ENCODE data around the gene ZDHHC12. TPM values are rescaled to one million over a fixed set of nuclear protein-coding genes. Genes with fewer than 3 reads are reported as not detected.

The ZDHHC12 gene
- total RNA-seq, 1 experiment from 2014 or later, result 57.6 TPM

- Histone ChIP-seq H3K36me3 (ENCODE audit: control insufficient read depth in 1 of 2, insufficient read depth in 2 of 2, low read length in 2 of 2) (no peaks in the 10 kb centered on the region), H3K27me3 (ENCODE audit: insufficient read depth, low read length) (no peaks in the 10 kb centered on the region), H4K20me1 (ENCODE audit: insufficient read depth) (no peaks in the 10 kb centered on the region), H2AFZ (ENCODE audit: low read depth, low read length, poor library complexity, severe bottlenecking) (no peak overlapping the region), H3K9me3 (ENCODE audit: control insufficient read depth in 1 of 2, insufficient read depth in 1 of 2, low read depth in 1 of 2, low read length in 2 of 2) (no peaks in the 10 kb centered on the region), H3K9ac (ENCODE audit: low read length) (peak overlapping the region; percentile 88), H3K4me2 (ENCODE audit: low read length) (peak overlapping the region; percentile 97), H3K4me3 (replicated peaks in 1 of 2; ENCODE audit: low read depth in 1 of 2, low read length in 2 of 2) (peak overlapping the region; percentile 94 to 96), H3K79me2 (ENCODE audit: insufficient read depth, low read length) (no peaks in the 10 kb centered on the region), H3K27ac (ENCODE audit: low read depth, low read length) (peak overlapping the region; percentile 90; the same call in 1 of the 2 replicates), H3K9me2 (ENCODE audit: insufficient read depth) (no peaks in the 10 kb centered on the region), H3K4me1 (ENCODE audit: control insufficient read depth in 1 of 2, insufficient read depth in 2 of 2, low read length in 2 of 2) (peaks cover 11 to 23% of the 10 kb centered on the region in 2 experiments; a peak in 3 of 4 replicates)
- intact Hi-C loops (cut with micrococcal nuclease), result loop anchor here (1.0 kb wide), 1 partner anchor 17 kb away; the partner anchor contains the start of gene TBC1D13
- no peak for TF ChIP-seq EZH2phosphoT487 (IDR thresholded peaks at IDR 0.05; ENCODE audit: borderline replicate concordance)
- no peak for TF ChIP-seq TCF7L2 (IDR thresholded peaks at IDR 0.05; ENCODE audit: borderline replicate concordance, extremely low read depth, insufficient read depth, insufficient read length)
- TF ChIP-seq POLR2A (IDR thresholded peaks at IDR 0.05; ENCODE audit: borderline replicate concordance, extremely low read depth, insufficient read depth, insufficient read length), result no peak
- no peak for TF ChIP-seq CTCF (IDR thresholded peaks at IDR 0.05 in 2 of 3, conservative IDR thresholded peaks at IDR 0.05 in 1 of 3; ENCODE audit: borderline replicate concordance in 1 of 3, insufficient read depth in 1 of 3, low read depth in 2 of 3, low read length in 2 of 3)
- BruUV-seq (replicated peaks), result TSS peak; percentile 64
- RAD21 ChIA-PET (ENCODE audit: low non-redundant PET in 1 of 2, low total read pairs in 2 of 2, uncharacterized antibody in 2 of 2, unreplicated experiment in 2 of 2), result no interaction called here
- ATAC-seq (no peak), DNase-seq (ENCODE audit: low read depth, low spot score) (no peak)
- CTCF ChIA-PET, result no interaction called here
- POLR2A ChIA-PET, result no interaction called here
These were observed 46.5 kb upstream of the ZDHHC12 start for GRCh38 chr9:128770286-128771030.

DNA sequence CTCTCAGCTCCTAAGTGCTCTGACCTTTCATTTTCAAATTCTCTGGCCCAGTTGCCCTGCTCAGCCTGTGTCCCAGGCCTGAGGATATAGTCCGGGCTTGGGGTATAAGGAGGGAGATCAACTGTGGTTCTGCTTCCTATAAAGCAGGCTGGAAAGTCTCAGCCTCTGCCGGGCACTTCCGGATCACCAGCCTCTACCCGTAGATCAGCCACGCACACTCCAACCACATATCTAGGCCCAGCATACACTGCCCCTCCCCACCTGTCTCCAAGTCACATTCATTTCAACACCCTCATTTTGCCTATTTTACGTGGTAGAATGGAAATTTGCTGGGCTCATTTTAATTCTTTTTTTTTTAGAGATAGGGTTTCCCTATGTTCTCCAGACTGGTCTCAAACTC, 44.7 kb upstream of the ZDHHC12 start:
- H3K9me3 ChIP-seq (ENCODE audit: control insufficient read depth in 1 of 2, insufficient read depth in 1 of 2, low read depth in 1 of 2, low read length in 2 of 2), result no peaks in the 10 kb centered on the region
- TF ChIP-seq ZFX (IDR thresholded peaks at IDR 0.05) (no peak), FOSL1 (IDR thresholded peaks at IDR 0.05; ENCODE audit: low read depth) (no peak), CTCF (IDR thresholded peaks at IDR 0.05 in 2 of 3, conservative IDR thresholded peaks at IDR 0.05 in 1 of 3; ENCODE audit: borderline replicate concordance in 1 of 3, insufficient read depth in 1 of 3, low read depth in 2 of 3, low read length in 2 of 3) (no peak), JUND (IDR thresholded peaks at IDR 0.05) (no peak), POLR2A (IDR thresholded peaks at IDR 0.05; ENCODE audit: borderline replicate concordance, extremely low read depth, insufficient read depth, insufficient read length) (no peak), EZH2phosphoT487 (IDR thresholded peaks at IDR 0.05; ENCODE audit: borderline replicate concordance) (no peak), RAD21 (IDR thresholded peaks at IDR 0.05; ENCODE audit: low read depth) (no peak), SP1 (IDR thresholded peaks at IDR 0.05; ENCODE audit: low read depth) (no peak)
- TF ChIP-seq, protein P1, sequence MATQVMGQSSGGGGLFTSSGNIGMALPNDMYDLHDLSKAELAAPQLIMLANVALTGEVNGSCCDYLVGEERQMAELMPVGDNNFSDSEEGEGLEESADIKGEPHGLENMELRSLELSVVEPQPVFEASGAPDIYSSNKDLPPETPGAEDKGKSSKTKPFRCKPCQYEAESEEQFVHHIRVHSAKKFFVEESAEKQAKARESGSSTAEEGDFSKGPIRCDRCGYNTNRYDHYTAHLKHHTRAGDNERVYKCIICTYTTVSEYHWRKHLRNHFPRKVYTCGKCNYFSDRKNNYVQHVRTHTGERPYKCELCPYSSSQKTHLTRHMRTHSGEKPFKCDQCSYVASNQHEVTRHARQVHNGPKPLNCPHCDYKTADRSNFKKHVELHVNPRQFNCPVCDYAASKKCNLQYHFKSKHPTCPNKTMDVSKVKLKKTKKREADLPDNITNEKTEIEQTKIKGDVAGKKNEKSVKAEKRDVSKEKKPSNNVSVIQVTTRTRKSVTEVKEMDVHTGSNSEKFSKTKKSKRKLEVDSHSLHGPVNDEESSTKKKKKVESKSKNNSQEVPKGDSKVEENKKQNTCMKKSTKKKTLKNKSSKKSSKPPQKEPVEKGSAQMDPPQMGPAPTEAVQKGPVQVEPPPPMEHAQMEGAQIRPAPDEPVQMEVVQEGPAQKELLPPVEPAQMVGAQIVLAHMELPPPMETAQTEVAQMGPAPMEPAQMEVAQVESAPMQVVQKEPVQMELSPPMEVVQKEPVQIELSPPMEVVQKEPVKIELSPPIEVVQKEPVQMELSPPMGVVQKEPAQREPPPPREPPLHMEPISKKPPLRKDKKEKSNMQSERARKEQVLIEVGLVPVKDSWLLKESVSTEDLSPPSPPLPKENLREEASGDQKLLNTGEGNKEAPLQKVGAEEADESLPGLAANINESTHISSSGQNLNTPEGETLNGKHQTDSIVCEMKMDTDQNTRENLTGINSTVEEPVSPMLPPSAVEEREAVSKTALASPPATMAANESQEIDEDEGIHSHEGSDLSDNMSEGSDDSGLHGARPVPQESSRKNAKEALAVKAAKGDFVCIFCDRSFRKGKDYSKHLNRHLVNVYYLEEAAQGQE (IDR thresholded peaks at IDR 0.05; ENCODE audit: low read depth), result no peak
- H3K27me3 ChIP-seq (ENCODE audit: insufficient read depth, low read length), result no peaks in the 10 kb centered on the region
- DNase-seq (ENCODE audit: low read depth, low spot score) (no peak), ATAC-seq (no peak)
- H3K4me3 ChIP-seq (replicated peaks in 1 of 2; ENCODE audit: low read depth in 1 of 2, low read length in 2 of 2), result no peak overlapping the region
- H3K36me3 ChIP-seq (ENCODE audit: control insufficient read depth in 1 of 2, insufficient read depth in 2 of 2, low read length in 2 of 2), result no peaks in the 10 kb centered on the region
- no peaks in the 10 kb centered on the region for H4K20me1 ChIP-seq (ENCODE audit: insufficient read depth)
- H3K4me1 ChIP-seq (ENCODE audit: control insufficient read depth in 1 of 2, insufficient read depth in 2 of 2, low read length in 2 of 2), result peaks cover 11 to 23% of the 10 kb centered on the region in 2 experiments; a peak in 3 of 4 replicates
- no peak overlapping the region for H3K27ac ChIP-seq (ENCODE audit: low read depth, low read length)
- no peak overlapping the region for H3K9ac ChIP-seq (ENCODE audit: low read length)
- intact Hi-C loops (cut with micrococcal nuclease), result no loop called here
- H3K4me2 ChIP-seq (ENCODE audit: low read length), result no peak overlapping the region
- ChIA-PET POLR2A (no interaction called here), RAD21 (ENCODE audit: low non-redundant PET in 1 of 2, low total read pairs in 2 of 2, uncharacterized antibody in 2 of 2, unreplicated experiment in 2 of 2) (no interaction called here), CTCF (no interaction called here)
- BruUV-seq (replicated peaks), result no TSS peak
- H3K79me2 ChIP-seq (ENCODE audit: insufficient read depth, low read length), result no peaks in the 10 kb centered on the region
- no peaks in the 10 kb centered on the region for H3K9me2 ChIP-seq (ENCODE audit: insufficient read depth)
- H2AFZ ChIP-seq (ENCODE audit: low read depth, low read length, poor library complexity, severe bottlenecking), result no peak overlapping the region

All from HCT116 (cell line).